B cell (primary cell): Measurements from ENCODE around the gene TRAPPC8.
A peak's percentile ranks its signal among the peaks of the same experiment; 100 is the strongest.

Experiments used
- EZH2 ChIP-seq: IDR thresholded peaks from 2 replicates; pipeline ENCODE4 v1.6.1; 2012; ENCODE audit warnings: borderline replicate concordance, low read depth, mild to moderate bottlenecking, moderate library complexity, low read length; ENCODE audit not compliant: insufficient read depth, poor library complexity, severe bottlenecking
- TF ChIP-seq, protein P1 (sequence below): fragments of 200-600 bp; IDR thresholded peaks from one replicate; pipeline ENCODE4 v1.8.0; 2022; ENCODE audit warnings: antibody characterized with exemption, mild to moderate bottlenecking

DNA sequence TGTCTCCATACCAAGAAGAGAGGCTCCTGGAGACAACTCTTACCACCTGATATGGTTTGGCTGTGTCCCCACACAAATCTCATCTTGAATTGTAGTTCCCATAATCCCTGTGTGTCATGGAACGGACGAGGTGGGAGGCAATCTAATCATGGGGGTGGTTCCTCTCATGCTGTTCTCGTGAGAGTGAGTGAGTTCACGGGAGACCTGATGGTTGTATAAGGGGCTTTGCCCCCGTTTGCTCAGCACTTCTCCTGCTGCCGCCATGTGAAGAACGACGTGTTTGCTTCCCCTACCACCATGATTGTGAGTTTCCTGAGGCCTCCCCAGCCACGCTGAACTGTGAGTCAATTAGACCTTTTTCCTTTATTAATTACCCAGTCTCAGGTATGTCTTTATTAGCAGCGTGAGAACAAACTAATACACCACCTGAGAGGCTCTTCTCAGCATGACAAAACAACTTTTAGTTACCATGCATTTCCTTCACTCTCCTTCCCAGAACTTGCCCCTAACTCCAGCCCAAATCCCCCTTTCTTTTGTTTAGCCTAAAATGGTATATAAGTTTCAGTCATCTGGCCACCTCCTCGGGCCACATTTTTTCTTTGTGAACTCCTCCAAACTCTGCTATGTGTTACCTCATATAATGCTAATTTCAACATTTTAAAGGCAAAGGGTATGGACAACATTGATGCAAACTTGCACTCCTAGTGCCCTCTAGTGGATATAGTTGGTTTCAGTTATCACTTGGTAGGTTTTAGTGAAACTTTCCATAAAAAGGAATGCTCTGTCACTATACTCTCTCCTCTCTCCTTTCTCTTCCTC lies 123.6 kb downstream of the TRAPPC8 start:
- TF ChIP-seq, protein P1, sequence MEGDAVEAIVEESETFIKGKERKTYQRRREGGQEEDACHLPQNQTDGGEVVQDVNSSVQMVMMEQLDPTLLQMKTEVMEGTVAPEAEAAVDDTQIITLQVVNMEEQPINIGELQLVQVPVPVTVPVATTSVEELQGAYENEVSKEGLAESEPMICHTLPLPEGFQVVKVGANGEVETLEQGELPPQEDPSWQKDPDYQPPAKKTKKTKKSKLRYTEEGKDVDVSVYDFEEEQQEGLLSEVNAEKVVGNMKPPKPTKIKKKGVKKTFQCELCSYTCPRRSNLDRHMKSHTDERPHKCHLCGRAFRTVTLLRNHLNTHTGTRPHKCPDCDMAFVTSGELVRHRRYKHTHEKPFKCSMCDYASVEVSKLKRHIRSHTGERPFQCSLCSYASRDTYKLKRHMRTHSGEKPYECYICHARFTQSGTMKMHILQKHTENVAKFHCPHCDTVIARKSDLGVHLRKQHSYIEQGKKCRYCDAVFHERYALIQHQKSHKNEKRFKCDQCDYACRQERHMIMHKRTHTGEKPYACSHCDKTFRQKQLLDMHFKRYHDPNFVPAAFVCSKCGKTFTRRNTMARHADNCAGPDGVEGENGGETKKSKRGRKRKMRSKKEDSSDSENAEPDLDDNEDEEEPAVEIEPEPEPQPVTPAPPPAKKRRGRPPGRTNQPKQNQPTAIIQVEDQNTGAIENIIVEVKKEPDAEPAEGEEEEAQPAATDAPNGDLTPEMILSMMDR = peak; percentile 83
- TF ChIP-seq EZH2 = no peak
